DND-41 (cell line): ENCODE measurements around the gene STOX2.

Experiments
- EZH2 ChIP-seq: IDR thresholded peaks from 3 replicates; pipeline ENCODE4 v1.6.1; 2012; ENCODE audit warnings: borderline replicate concordance, low read depth, mild to moderate bottlenecking, moderate library complexity, low read length, inconsistent platforms; ENCODE audit not compliant: severe bottlenecking
- TF ChIP-seq, protein P1 (sequence below): IDR thresholded peaks from 2 replicates; pipeline ENCODE4 v1.5.1; 2012; ENCODE audit warnings: borderline replicate concordance, low read length, moderate library complexity, mild to moderate bottlenecking; ENCODE audit not compliant: poor library complexity, severe bottlenecking; ENCODE audit errors: extremely low read depth

- TF ChIP-seq, protein P1, sequence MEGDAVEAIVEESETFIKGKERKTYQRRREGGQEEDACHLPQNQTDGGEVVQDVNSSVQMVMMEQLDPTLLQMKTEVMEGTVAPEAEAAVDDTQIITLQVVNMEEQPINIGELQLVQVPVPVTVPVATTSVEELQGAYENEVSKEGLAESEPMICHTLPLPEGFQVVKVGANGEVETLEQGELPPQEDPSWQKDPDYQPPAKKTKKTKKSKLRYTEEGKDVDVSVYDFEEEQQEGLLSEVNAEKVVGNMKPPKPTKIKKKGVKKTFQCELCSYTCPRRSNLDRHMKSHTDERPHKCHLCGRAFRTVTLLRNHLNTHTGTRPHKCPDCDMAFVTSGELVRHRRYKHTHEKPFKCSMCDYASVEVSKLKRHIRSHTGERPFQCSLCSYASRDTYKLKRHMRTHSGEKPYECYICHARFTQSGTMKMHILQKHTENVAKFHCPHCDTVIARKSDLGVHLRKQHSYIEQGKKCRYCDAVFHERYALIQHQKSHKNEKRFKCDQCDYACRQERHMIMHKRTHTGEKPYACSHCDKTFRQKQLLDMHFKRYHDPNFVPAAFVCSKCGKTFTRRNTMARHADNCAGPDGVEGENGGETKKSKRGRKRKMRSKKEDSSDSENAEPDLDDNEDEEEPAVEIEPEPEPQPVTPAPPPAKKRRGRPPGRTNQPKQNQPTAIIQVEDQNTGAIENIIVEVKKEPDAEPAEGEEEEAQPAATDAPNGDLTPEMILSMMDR = no peak
- TF ChIP-seq EZH2 = no peak
These were observed 1.3 kb downstream of the STOX2 start for GRCh38 chr4:183906489-183906738.
